Neural cell (in vitro differentiated cells): Measurements from ENCODE around the gene PAK5. TPM values are rescaled to one million over a fixed set of nuclear protein-coding genes. Genes with fewer than 3 reads are reported as not detected.

Source experiments
- H2AFZ ChIP-seq: fragments of 200-600, 300-800 bp; sonication (generic), shearing (Covaris generic); 2 replicates; pipeline ENCODE4 v1.6.0; 2014; ENCODE audit warnings: low read depth, mild to moderate bottlenecking, antibody characterized with exemption, low read length, moderate library complexity
- H3F3A ChIP-seq: fragments of 200-600 bp; shearing (Covaris generic); 2 replicates; pipeline ENCODE4 v1.6.1; 2016; ENCODE audit warnings: mild to moderate bottlenecking, moderate library complexity, mixed read lengths, antibody characterized with exemption, low read length; ENCODE audit not compliant: insufficient read depth, poor library complexity, severe bottlenecking
- H3K27ac ChIP-seq: fragments of 200-600, 300-800 bp; sonication (generic), shearing (Covaris generic); 2 replicates; pipeline ENCODE4 v1.5.1; 2014; ENCODE audit warnings: mild to moderate bottlenecking, low read length, moderate library complexity
- H3K27me3 ChIP-seq: fragments of 300-800, 200-600 bp; sonication (generic), shearing (Covaris generic); 2 replicates; pipeline ENCODE4 v1.6.0; 2014; ENCODE audit warnings: mild to moderate bottlenecking, low read depth, low read length, moderate library complexity; ENCODE audit not compliant: insufficient read depth
- H3K36me3 ChIP-seq: fragments of 300-800, 200-600 bp; sonication (generic), shearing (Covaris generic); 2 replicates; pipeline ENCODE4 v1.5.1; 2014; ENCODE audit warnings: mild to moderate bottlenecking, antibody characterized with exemption, low read length, moderate library complexity; ENCODE audit not compliant: insufficient read depth
- H3K4me2 ChIP-seq: fragments of 300-800, 200-600 bp; sonication (generic), shearing (Covaris generic); 2 replicates; pipeline ENCODE4 v1.6.0; 2014; ENCODE audit warnings: mild to moderate bottlenecking, low read length
- H3K4me3 ChIP-seq: fragments of 300-800, 200-600 bp; sonication (generic), shearing (Covaris generic); 2 replicates; pipeline ENCODE4 v1.5.1; 2014; ENCODE audit warnings: mild to moderate bottlenecking, low read length, moderate library complexity
- H3K79me2 ChIP-seq: fragments of 200-600 bp; shearing (Covaris generic); replicated peaks from 2 replicates; pipeline ENCODE4 v1.6.0; 2014; ENCODE audit warnings: mild to moderate bottlenecking, low read length, moderate library complexity; ENCODE audit not compliant: insufficient read depth
- H3K9ac ChIP-seq: fragments of 300-800, 200-600 bp; sonication (generic), shearing (Covaris generic); 2 replicates; pipeline ENCODE4 v1.6.1; 2016; ENCODE audit warnings: mild to moderate bottlenecking, low read length, mixed read lengths
- H3K9me2 ChIP-seq: fragments of 200-600 bp; shearing (Covaris generic); 2 replicates; pipeline ENCODE4 v1.6.1; 2016; ENCODE audit warnings: mild to moderate bottlenecking, low read length, mixed read lengths; ENCODE audit not compliant: insufficient read depth
- H3K9me3 ChIP-seq: fragments of 200-600, 300-800 bp; sonication (generic), shearing (Covaris generic); 2 replicates; pipeline ENCODE4 v1.6.1; 2016; ENCODE audit warnings: mild to moderate bottlenecking, mixed run types, low read length, moderate library complexity, mixed read lengths
- H4K20me1 ChIP-seq: fragments of 200-600 bp; shearing (Covaris generic); 2 replicates; pipeline ENCODE4 v1.6.1; 2016; ENCODE audit warnings: mild to moderate bottlenecking, mixed run types; ENCODE audit not compliant: insufficient read depth
- EP300 ChIP-seq: fragments of 450-650 bp; conservative IDR thresholded peaks from 2 replicates; pipeline ENCODE4 v1.6.1; 2014; ENCODE audit warnings: antibody characterized with exemption, mild to moderate bottlenecking, moderate library complexity; ENCODE audit not compliant: poor library complexity, severe bottlenecking
- EZH2 ChIP-seq: fragments of 200-600, 300-800 bp; shearing (Covaris generic), sonication (generic); IDR thresholded peaks from 2 replicates; pipeline ENCODE4 v1.6.1; 2014; ENCODE audit warnings: antibody characterized with exemption, low read length, borderline replicate concordance, mild to moderate bottlenecking; ENCODE audit not compliant: insufficient read depth, poor library complexity, severe bottlenecking
- MXI1 ChIP-seq: fragments of 450-650 bp; conservative IDR thresholded peaks from 2 replicates; pipeline ENCODE4 v1.6.1; 2014; ENCODE audit warnings: antibody characterized with exemption, mild to moderate bottlenecking; ENCODE audit not compliant: poor library complexity, severe bottlenecking
- POLR2AphosphoS5 ChIP-seq: IDR thresholded peaks from 2 replicates; pipeline ENCODE4 v1.6.1; 2012
- RAD21 ChIP-seq: fragments of 450-650 bp; conservative IDR thresholded peaks from 2 replicates; pipeline ENCODE4 v1.6.1; 2014; ENCODE audit warnings: antibody characterized with exemption, mild to moderate bottlenecking, moderate library complexity
- SMC3 ChIP-seq: fragments of 450-650 bp; conservative IDR thresholded peaks from 2 replicates; pipeline ENCODE4 v1.6.1; 2014; ENCODE audit warnings: antibody characterized with exemption, mild to moderate bottlenecking, moderate library complexity; ENCODE audit not compliant: poor library complexity
- TAF1 ChIP-seq: IDR thresholded peaks from 2 replicates; pipeline ENCODE4 v1.6.1; 2012; ENCODE audit warnings: low read depth
- polyA plus RNA-seq: library from polyadenylated mRNA; depleted of rRNA; stranded (reverse); fragments of >200 nt; gene quantifications from 2 replicates; pipeline ENCODE4 v1.2.3, GENCODE V29; 2014
- TF ChIP-seq, protein P1 (sequence below): fragments of 450-650 bp; IDR thresholded peaks from 2 replicates; pipeline ENCODE4 v1.5.1; 2014; ENCODE audit warnings: antibody characterized with exemption, mild to moderate bottlenecking, moderate library complexity; ENCODE audit not compliant: poor library complexity, severe bottlenecking
- TF ChIP-seq, protein P2 (sequence below): IDR thresholded peaks from 2 replicates; pipeline ENCODE4 v1.6.1; 2012; ENCODE audit warnings: borderline replicate concordance

PAK5 gene
- polyA plus RNA-seq, 1 donor from 2014 or later = 48.3 TPM

DNA sequence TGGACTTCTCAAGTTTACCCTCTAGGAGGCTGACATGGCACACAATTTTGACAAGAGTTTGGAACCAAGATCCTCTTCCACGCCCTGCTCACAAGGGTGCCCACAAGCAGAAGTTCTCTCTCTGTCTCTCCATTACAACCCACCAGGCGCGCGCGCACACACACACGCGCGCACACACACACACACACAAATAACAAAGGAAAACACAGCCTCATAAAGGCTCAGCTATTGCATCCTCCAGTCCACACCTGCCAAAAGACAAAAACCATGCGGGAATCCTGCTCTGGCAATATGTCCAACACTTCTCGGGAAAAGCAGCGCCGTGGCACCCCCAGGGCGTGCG, 870 bp downstream of the PAK5 start:
- H3K9ac ChIP-seq = peak overlapping the region; percentile 96
- no peaks in the 10 kb centered on the region for H4K20me1 ChIP-seq
- H3K27ac ChIP-seq = peak overlapping the region; percentile 94
- TF ChIP-seq TAF1 (no peak), MXI1 (no peak), SMC3 (no peak), POLR2AphosphoS5 (no peak)
- TF ChIP-seq, protein P1, sequence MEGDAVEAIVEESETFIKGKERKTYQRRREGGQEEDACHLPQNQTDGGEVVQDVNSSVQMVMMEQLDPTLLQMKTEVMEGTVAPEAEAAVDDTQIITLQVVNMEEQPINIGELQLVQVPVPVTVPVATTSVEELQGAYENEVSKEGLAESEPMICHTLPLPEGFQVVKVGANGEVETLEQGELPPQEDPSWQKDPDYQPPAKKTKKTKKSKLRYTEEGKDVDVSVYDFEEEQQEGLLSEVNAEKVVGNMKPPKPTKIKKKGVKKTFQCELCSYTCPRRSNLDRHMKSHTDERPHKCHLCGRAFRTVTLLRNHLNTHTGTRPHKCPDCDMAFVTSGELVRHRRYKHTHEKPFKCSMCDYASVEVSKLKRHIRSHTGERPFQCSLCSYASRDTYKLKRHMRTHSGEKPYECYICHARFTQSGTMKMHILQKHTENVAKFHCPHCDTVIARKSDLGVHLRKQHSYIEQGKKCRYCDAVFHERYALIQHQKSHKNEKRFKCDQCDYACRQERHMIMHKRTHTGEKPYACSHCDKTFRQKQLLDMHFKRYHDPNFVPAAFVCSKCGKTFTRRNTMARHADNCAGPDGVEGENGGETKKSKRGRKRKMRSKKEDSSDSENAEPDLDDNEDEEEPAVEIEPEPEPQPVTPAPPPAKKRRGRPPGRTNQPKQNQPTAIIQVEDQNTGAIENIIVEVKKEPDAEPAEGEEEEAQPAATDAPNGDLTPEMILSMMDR = no peak
- no peaks in the 10 kb centered on the region for H3K27me3 ChIP-seq
- peak overlapping the region; percentile 91 for H3K4me3 ChIP-seq
- H3K4me2 ChIP-seq = peak overlapping the region; percentile 87
- H3K9me2 ChIP-seq = no peaks in the 10 kb centered on the region
- peak overlapping the region; percentile 93 for H2AFZ ChIP-seq
- no peaks in the 10 kb centered on the region for H3K9me3 ChIP-seq
- peaks cover 6% of the 10 kb centered on the region for H3F3A ChIP-seq
- H3K79me2 ChIP-seq = peaks cover 45% of the 10 kb centered on the region
- H3K36me3 ChIP-seq = no peaks in the 10 kb centered on the region

DNA sequence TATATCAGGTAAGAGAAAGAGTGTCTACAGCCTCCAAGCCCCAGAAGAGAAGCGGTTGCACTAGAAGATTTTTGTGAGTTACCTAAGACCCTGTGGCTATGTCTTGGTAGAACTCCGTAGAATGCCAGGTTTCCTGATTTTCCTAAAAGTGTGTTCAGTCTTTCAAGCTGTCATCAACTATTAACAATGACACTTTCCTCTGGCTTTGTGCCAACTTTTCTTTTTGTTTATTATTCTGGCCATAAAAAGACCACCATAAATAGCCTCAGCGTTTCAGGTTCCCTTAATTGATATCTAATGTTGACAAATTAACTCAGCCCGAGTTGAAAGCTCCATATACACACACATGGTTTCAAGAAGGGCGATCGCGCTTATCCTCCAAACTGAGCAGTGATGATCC, 1.2 kb downstream of the PAK5 start:
- Histone ChIP-seq H3K9me2 (no peaks in the 10 kb centered on the region), H3K9me3 (no peaks in the 10 kb centered on the region), H3K27me3 (no peaks in the 10 kb centered on the region), H3K4me3 (peak overlapping the region; percentile 91), H3K4me2 (peak overlapping the region; percentile 87), H2AFZ (peak overlapping the region; percentile 93), H3K36me3 (no peaks in the 10 kb centered on the region), H3K27ac (peak overlapping the region; percentile 94), H3F3A (peaks cover 6% of the 10 kb centered on the region), H4K20me1 (no peaks in the 10 kb centered on the region), H3K9ac (peak overlapping the region; percentile 96), H3K79me2 (peaks cover 49% of the 10 kb centered on the region)
- TF ChIP-seq SMC3 (no peak), RAD21 (no peak), EP300 (no peak), EZH2 (no peak), POLR2AphosphoS5 (no peak), MXI1 (no peak), TAF1 (no peak)
- TF ChIP-seq, protein P2, sequence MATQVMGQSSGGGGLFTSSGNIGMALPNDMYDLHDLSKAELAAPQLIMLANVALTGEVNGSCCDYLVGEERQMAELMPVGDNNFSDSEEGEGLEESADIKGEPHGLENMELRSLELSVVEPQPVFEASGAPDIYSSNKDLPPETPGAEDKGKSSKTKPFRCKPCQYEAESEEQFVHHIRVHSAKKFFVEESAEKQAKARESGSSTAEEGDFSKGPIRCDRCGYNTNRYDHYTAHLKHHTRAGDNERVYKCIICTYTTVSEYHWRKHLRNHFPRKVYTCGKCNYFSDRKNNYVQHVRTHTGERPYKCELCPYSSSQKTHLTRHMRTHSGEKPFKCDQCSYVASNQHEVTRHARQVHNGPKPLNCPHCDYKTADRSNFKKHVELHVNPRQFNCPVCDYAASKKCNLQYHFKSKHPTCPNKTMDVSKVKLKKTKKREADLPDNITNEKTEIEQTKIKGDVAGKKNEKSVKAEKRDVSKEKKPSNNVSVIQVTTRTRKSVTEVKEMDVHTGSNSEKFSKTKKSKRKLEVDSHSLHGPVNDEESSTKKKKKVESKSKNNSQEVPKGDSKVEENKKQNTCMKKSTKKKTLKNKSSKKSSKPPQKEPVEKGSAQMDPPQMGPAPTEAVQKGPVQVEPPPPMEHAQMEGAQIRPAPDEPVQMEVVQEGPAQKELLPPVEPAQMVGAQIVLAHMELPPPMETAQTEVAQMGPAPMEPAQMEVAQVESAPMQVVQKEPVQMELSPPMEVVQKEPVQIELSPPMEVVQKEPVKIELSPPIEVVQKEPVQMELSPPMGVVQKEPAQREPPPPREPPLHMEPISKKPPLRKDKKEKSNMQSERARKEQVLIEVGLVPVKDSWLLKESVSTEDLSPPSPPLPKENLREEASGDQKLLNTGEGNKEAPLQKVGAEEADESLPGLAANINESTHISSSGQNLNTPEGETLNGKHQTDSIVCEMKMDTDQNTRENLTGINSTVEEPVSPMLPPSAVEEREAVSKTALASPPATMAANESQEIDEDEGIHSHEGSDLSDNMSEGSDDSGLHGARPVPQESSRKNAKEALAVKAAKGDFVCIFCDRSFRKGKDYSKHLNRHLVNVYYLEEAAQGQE = no peak
- TF ChIP-seq, protein P1 = no peak
